CD4-positive, alpha-beta T cell treated with Interleukin-10 for 1 hour (primary cell): ENCODE results near the gene MEGF11.

ENCODE experiments used
- DNase-seq: peaks from one replicate; pipeline ENCODE4 v3.0.0-alpha.2; 2020

MEGF11 gene

GRCh38 chr15:66237513-66238235 lies 15.9 kb downstream of the MEGF11 start:
- no peak for DNase-seq

GRCh38 chr15:66236806-66237375 lies 16.7 kb downstream of the MEGF11 start:
- no peak for DNase-seq

- no peak for DNase-seq
Measured at GRCh38 chr15:66235866-66236265, 17.7 kb downstream of the MEGF11 start.

GRCh38 chr15:66234798-66235197 lies 18.8 kb downstream of the MEGF11 start:
- DNase-seq = no peak

GRCh38 chr15:66233487-66234415 lies 19.8 kb downstream of the MEGF11 start:
- DNase-seq = no peak

GRCh38 chr15:66232267-66232625 lies 21.3 kb downstream of the MEGF11 start:
- DNase-seq = no peak

GRCh38 chr15:66231394-66232266 lies 21.9 kb downstream of the MEGF11 start:
- DNase-seq = no peak

- no peak for DNase-seq
Measured at GRCh38 chr15:66229790-66230465, 23.6 kb downstream of the MEGF11 start.

- DNase-seq = no peak
Measured at GRCh38 chr15:66228807-66229735, 24.5 kb downstream of the MEGF11 start.

- no peak for DNase-seq
Measured at GRCh38 chr15:66226736-66227135, 26.8 kb downstream of the MEGF11 start.

- DNase-seq = no peak
Measured at GRCh38 chr15:66225656-66226274, 27.8 kb downstream of the MEGF11 start.

- no peak for DNase-seq
Measured at GRCh38 chr15:66224946-66225345, 28.6 kb downstream of the MEGF11 start.

- no peak for DNase-seq
Measured at GRCh38 chr15:66222273-66223198, 31.0 kb downstream of the MEGF11 start.

- no peak for DNase-seq
Measured at GRCh38 chr15:66221126-66221525, 32.4 kb downstream of the MEGF11 start.

GRCh38 chr15:66220601-66221000 lies 32.9 kb downstream of the MEGF11 start:
- DNase-seq = no peak

GRCh38 chr15:66219339-66219738 lies 34.2 kb downstream of the MEGF11 start:
- no peak for DNase-seq

GRCh38 chr15:66216806-66217205 lies 36.7 kb downstream of the MEGF11 start:
- no peak for DNase-seq

GRCh38 chr15:66215811-66216210 lies 37.7 kb downstream of the MEGF11 start:
- no peak for DNase-seq

- DNase-seq = no peak
Measured at GRCh38 chr15:66214246-66214645, 39.3 kb downstream of the MEGF11 start.

GRCh38 chr15:66212563-66212921 lies 41.0 kb downstream of the MEGF11 start:
- no peak for DNase-seq
